8988T (cell line): ENCODE measurements around the gene RAB40C.

Experiments
- DNase-seq: peaks from one replicate; pipeline ENCODE4 v3.0.0; 2011

Gene RAB40C

GRCh38 chr16:648781-649589 is 59.1 kb downstream of the RAB40C start, which contains the start of gene WDR90:
Gene WDR90 (plus strand): TSS chr16:649365. CDS start chr16:649417, 52 bp downstream.
- DNase-seq = no peak

DNA sequence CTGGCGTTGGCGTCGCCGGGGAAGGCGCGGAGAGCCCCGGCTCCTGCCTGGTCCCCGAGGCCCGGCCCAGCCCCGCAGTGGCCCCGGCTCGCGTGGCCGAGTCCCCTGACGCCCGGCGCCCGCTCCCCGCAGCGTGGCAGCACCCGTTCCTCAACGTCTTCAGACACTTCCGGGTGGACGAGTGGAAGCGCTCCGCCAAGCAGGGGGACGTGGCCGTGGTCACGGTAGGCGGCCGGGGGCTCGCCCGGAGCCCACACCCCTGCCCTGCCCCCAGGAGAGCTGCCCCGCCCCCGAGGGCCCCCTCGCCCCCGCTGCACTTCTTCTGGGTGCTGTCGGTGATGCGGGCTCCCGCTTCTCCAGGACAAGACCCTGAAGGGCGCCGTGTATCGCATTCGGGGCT is 59.8 kb downstream of the RAB40C start:
- DNase-seq = no peak

GRCh38 chr16:651844-652243 is 62.0 kb downstream of the RAB40C start:
- no peak for DNase-seq

- no peak for DNase-seq
Observed at GRCh38 chr16:652454-653305, 62.8 kb downstream of the RAB40C start.

GRCh38 chr16:654034-654433 is 64.2 kb downstream of the RAB40C start:
- DNase-seq = no peak

GRCh38 chr16:657487-657886 is 67.6 kb downstream of the RAB40C start:
- DNase-seq = no peak

- no peak for DNase-seq
Observed at GRCh38 chr16:658679-659571, 69.1 kb downstream of the RAB40C start.

GRCh38 chr16:659618-660017 is 69.8 kb downstream of the RAB40C start:
- DNase-seq = no peak

- DNase-seq = no peak
Observed at GRCh38 chr16:660132-660458, 70.2 kb downstream of the RAB40C start.

DNA sequence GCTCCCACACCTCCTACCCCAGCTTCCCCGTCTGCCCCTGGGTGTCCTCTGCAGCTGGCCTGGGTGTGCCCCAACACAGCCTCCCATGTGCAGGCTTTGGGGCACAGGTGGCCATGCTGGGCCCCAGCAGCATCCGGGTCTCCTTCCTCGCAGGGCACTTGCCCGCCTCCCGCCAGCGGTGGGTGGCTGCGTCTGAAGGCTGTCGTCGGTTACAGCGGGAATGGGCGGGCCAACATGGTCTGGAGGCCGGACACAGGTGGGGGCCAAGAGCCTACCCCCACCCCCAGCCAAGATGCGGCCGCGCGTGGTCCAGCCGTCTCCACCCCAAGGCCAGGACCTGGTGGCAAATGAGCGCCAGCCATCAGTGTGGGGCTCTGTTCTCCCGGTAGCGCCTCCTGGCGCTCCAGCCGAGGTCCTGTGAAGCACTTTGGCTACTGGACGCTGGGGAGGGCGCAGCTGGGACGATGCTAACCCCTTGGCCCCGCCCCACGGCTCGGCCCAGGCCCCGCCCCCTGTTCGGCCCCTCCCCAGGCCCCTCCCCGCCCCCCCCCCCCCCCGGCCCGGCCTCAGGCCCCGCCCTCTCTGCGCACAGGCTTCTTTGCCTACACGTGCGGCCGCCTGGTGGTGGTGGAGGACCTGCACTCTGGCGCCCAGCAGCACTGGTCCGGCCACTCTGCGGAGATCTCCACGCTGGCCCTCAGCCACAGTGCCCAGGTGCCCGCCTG is 70.8 kb downstream of the RAB40C start:
- DNase-seq = peak; percentile 85

GRCh38 chr16:661184-661821 is 71.4 kb downstream of the RAB40C start:
- DNase-seq = no peak

DNA sequence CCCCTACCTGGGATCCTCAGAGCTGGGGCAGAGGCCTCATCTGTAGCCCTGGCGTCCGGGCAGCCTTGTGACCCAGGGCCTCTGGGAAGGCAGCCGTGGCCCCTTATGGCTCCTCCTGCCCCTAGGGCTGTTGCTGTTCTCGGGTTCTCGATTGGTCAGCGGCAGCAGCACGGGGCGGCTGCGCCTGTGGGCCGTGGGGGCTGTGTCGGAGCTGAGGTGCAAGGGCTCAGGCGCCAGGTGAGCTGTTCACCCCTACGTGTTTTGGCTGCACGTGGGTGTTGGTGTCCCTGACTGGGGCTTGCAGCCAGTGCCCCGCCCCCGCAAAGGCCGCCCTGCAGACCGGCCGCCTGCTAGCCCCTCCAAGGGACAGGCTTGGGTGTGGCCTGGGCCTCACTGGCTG is 72.2 kb downstream of the RAB40C start:
- DNase-seq = no peak

- no peak for DNase-seq
Observed at GRCh38 chr16:662597-662996, 72.7 kb downstream of the RAB40C start.

GRCh38 chr16:666572-666971 is 76.7 kb downstream of the RAB40C start:
- DNase-seq = no peak

DNA sequence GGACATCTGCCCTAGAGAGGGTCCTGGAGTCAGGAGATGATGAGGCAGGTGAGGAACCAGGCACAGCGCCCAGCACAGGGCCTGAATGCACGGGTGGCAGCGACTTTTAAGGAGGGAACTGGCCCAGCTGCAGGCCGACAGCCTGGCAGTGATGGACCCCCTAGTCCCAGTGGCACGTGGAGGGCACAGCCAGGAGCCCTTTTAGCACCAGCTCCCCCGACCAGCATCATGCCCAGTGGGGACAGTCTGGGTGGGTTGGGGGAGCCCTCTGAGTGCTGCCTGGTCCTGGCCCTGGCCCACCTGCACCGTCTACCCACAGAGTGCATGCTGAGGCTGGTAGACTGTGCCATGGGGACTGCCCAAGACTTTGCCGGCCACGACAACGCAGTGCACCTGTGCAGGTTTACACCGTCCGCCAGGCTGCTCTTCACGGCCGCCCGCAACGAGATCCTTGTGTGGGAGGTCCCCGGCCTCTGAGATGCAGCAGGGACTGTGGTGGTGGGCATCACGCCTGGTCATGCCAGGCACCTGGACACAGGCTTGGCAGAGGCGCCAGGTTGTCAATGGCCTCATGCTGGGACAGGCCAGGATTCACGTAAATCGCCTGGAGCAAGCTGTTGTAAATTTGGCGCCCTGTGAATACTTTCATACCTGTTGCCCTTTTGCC is 77.4 kb downstream of the RAB40C start:
- DNase-seq = no peak

GRCh38 chr16:667780-668518 is 78.1 kb downstream of the RAB40C start, which contains the start of gene RHOT2:
Gene RHOT2 (plus strand): TSS chr16:668132. CDS start chr16:668200, 68 bp downstream.
- DNase-seq = no peak

GRCh38 chr16:668519-669171 is 78.8 kb downstream of the RAB40C start:
- no peak for DNase-seq

DNA sequence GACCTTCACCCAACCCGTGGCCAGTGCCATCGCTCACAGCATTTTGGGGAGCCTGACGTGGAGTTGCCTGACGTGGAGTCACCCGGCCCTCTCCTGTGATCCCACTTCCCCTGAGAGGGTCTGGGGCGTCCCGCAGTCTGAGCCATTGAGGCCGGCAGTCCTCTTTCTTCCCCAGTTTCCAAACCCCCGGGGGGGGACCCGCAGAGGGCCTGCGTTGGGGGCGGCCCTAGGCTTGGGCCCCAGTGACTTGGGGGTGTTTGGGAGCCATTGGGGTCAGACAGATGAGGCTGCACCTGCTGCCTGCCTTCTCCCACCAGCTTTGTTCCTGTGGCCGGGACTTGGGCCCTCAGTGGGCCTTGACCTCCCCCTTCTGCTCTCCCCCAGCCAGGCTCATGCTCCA is 79.8 kb downstream of the RAB40C start:
- DNase-seq = no peak

GRCh38 chr16:670485-671352 is 80.9 kb downstream of the RAB40C start:
- no peak for DNase-seq
